Thyroid gland (tissue), 4 donors: Measurements from ENCODE around the gene APOL6.

Experiments
- POLR2A ChIP-seq, 2 donors: fragments of 450-650 bp; IDR thresholded peaks; one replicate each; pipeline ENCODE4 v1.6.1; 2017; ENCODE audit warnings: antibody characterized with exemption in 2 of 2, mild to moderate bottlenecking in 2 of 2, moderate library complexity in 1 of 2
- TF ChIP-seq, protein P1 (sequence below), 6 experiments: fragments of 200-600 bp in 3 of 6; fragments of 450-650 bp in 3 of 6; sonication (generic) in 3 of 6; IDR thresholded peaks; one replicate each; pipeline ENCODE4 v1.5.1; 2016 to 2019; ENCODE audit warnings: antibody characterized with exemption in 6 of 6, mild to moderate bottlenecking in 2 of 6, inconsistent platforms in 1 of 6, moderate library complexity in 1 of 6

DNA sequence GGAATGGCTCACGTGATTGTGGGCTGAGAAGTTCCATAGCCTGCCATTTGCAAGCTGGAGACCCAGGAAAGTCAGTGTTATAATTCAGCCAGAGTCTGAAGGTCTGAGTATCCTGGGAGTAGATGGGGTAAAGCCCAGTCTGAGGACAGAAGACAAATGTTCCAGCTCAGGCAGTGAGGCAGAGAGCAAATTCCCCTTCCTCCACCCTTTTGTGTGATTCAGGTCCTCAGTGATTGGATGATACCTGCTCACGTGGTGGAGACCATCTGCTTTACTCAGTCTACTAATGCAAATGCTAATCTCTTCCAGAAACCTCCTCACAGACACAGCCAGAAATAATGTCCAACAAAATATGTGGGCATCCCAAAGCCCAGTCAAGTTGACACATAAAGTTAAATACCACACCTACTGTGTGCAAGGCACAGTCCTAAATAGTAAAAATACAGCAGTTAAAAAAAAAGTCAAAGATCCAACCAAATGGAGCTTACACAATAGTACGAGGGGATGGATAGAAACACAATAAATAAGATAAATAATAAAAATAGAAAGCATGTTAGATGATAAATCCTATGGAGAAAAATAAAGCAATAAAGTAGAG lies 13.2 kb upstream of the APOL6 start:
- no peak for TF ChIP-seq POLR2A (IDR thresholded peaks at IDR 0.05)
- TF ChIP-seq, protein P1, sequence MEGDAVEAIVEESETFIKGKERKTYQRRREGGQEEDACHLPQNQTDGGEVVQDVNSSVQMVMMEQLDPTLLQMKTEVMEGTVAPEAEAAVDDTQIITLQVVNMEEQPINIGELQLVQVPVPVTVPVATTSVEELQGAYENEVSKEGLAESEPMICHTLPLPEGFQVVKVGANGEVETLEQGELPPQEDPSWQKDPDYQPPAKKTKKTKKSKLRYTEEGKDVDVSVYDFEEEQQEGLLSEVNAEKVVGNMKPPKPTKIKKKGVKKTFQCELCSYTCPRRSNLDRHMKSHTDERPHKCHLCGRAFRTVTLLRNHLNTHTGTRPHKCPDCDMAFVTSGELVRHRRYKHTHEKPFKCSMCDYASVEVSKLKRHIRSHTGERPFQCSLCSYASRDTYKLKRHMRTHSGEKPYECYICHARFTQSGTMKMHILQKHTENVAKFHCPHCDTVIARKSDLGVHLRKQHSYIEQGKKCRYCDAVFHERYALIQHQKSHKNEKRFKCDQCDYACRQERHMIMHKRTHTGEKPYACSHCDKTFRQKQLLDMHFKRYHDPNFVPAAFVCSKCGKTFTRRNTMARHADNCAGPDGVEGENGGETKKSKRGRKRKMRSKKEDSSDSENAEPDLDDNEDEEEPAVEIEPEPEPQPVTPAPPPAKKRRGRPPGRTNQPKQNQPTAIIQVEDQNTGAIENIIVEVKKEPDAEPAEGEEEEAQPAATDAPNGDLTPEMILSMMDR (IDR thresholded peaks at IDR 0.05) = no peak
